A549 treated with ZK216348 at 1 μM for 4 hours (cell line): ENCODE results near the gene PDCD7. TPM values are rescaled to one million over a fixed set of nuclear protein-coding genes. Genes with fewer than 3 reads are reported as not detected.

Experiments
- total RNA-seq: library from RNA; stranded (reverse); fragments of 200-300 nt; extraction: Qiagen RNA extraction; gene quantifications from 5 replicates; pipeline ENCODE4 v1.2.3, GENCODE V29; 2022; ENCODE audit warnings: low read depth

The PDCD7 gene
- total RNA-seq, result 22.0 to 29.0 TPM (median 28.4 TPM) in 5 replicates

GRCh38 chr15:65133548-65134200 is at the start of gene PDCD7:
TSS of gene PDCD7 (minus strand) at chr15:65133808. CDS start at chr15:65133781, 27 bp downstream.

GRCh38 chr15:65115086-65115485 is 18.5 kb downstream of the PDCD7 start, which contains the start of gene UBAP1L:
TSS of gene UBAP1L (minus strand) at chr15:65115200. CDS start at chr15:65106215, 8,985 bp downstream.

GRCh38 chr15:65076486-65077290 is 56.9 kb downstream of the PDCD7 start, which contains the start of gene KBTBD13:
TSS of gene KBTBD13 (plus strand) at chr15:65076746. CDS start at chr15:65076816, 70 bp downstream.

GRCh38 chr15:65067645-65068402 is 65.8 kb downstream of the PDCD7 start, which contains the start of gene RASL12:
TSS of gene RASL12 (minus strand) at chr15:65067991. CDS start at chr15:65067835, 156 bp downstream.

Other genes starting within 250 kb of the PDCD7 start
- 1.4 to 2.0 TPM (median 1.7 TPM) in 5 replicates for gene ANKDD1A, start 221.9 kb downstream of the PDCD7 start, total RNA-seq
- gene SPG21, start 143.9 kb downstream of the PDCD7 start, total RNA-seq, result 114 to 131 TPM (median 120 TPM) in 5 replicates
- gene MTFMT, start 104.2 kb downstream of the PDCD7 start, total RNA-seq, result 22.3 to 33.7 TPM (median 26.3 TPM) in 5 replicates
- 13.1 to 18.9 TPM (median 15.7 TPM) in 5 replicates for gene SLC51B, start 88.4 kb downstream of the PDCD7 start, total RNA-seq
- gene RASL12, start 65.8 kb downstream of the PDCD7 start, total RNA-seq, result 0.08 to 0.19 TPM (median 0.15 TPM) in 5 replicates
- not detected in 5 replicates for gene KBTBD13, start 57.1 kb downstream of the PDCD7 start, total RNA-seq
- gene UBAP1L, start 18.6 kb downstream of the PDCD7 start, total RNA-seq, result 0.29 to 1.3 TPM (median 0.88 TPM) in 5 replicates
- 42.7 to 63.1 TPM (median 53.0 TPM) in 5 replicates for gene CLPX, start 51.5 kb upstream of the PDCD7 start, total RNA-seq
- 0.07 to 0.09 TPM (median 0.08 TPM) in 5 replicates for gene CILP, start 77.7 kb upstream of the PDCD7 start, total RNA-seq
- gene PARP16, start 153.1 kb upstream of the PDCD7 start, total RNA-seq, result 9.2 to 10.9 TPM (median 10.3 TPM) in 5 replicates
- gene RNU5A-1, start 162.2 kb upstream of the PDCD7 start, total RNA-seq, result not detected in 5 replicates
- not detected in 5 replicates for gene RNU5B-1, start 170.9 kb upstream of the PDCD7 start, total RNA-seq
- gene IGDCC3, start 244.2 kb upstream of the PDCD7 start, total RNA-seq, result 0.12 to 0.19 TPM (median 0.13 TPM) in 3 of 5 replicates, not detected in the others